Posterior cingulate gyrus (tissue), 11 donors: ENCODE measurements around the gene TRPM1.

Source experiments
- DNase-seq, 10 donors: peaks; one replicate each; pipeline versions ENCODE4 v3.0.0 to v3.0.0-alpha.2; 2020 to 2021; ENCODE audit warnings: mixed read lengths in 3 of 10
- intact Hi-C: fragments of 100-400 bp; cut with DNase I; formaldehyde crosslinking; loops from one replicate; pipeline ENCODE4 v1.15.1; 2023

Gene TRPM1

GRCh38 chr15:31101262-31102038 is at the start of gene TRPM1:
TSS of gene TRPM1 (minus strand) at chr15:31101725. CDS start at chr15:31081355, 20,370 bp downstream.
- peak in 1 of 10 donors; percentile 52 for DNase-seq
- intact Hi-C loops: no loop called here

GRCh38 chr15:31150732-31151231 is 49.3 kb upstream of the TRPM1 start:
- no peak for DNase-seq
- intact Hi-C loops: no loop called here

- intact Hi-C loops: no loop called here
- peak in 1 of 10 donors; percentile 16 for DNase-seq
These were observed 48.5 kb upstream of the TRPM1 start for GRCh38 chr15:31149987-31150386.

GRCh38 chr15:31149088-31149505 is 47.6 kb upstream of the TRPM1 start:
- intact Hi-C loops: no loop called here

GRCh38 chr15:31148297-31149087 is 47.0 kb upstream of the TRPM1 start:
- intact Hi-C loops: no loop called here
- peak in 1 of 10 donors; percentile 46 for DNase-seq

More at GRCh38 chr15:31149088-31149505, 47.6 kb upstream of the TRPM1 start:
- peak in 1 of 10 donors; percentile 8 for DNase-seq

GRCh38 chr15:31147944-31148296 is 46.4 kb upstream of the TRPM1 start:
- peak in 1 of 10 donors; percentile 5 for DNase-seq
- intact Hi-C loops: no loop called here

- intact Hi-C loops: no loop called here
- peak in 1 of 10 donors; percentile 25 for DNase-seq
These were observed 45.9 kb upstream of the TRPM1 start for GRCh38 chr15:31147456-31147855.

- intact Hi-C loops: no loop called here
- DNase-seq: no peak
These were observed 43.9 kb upstream of the TRPM1 start for GRCh38 chr15:31145271-31145911.

GRCh38 chr15:31141792-31142191 is 40.3 kb upstream of the TRPM1 start:
- DNase-seq: no peak
- intact Hi-C loops: no loop called here

- no peak for DNase-seq
These were observed 35.2 kb upstream of the TRPM1 start for GRCh38 chr15:31136607-31137328.

GRCh38 chr15:31136016-31136415 is 34.5 kb upstream of the TRPM1 start:
- DNase-seq: no peak
- intact Hi-C loops: no loop called here

More at GRCh38 chr15:31136607-31137328, 35.2 kb upstream of the TRPM1 start:
- intact Hi-C loops: no loop called here

- no peak for DNase-seq
- intact Hi-C loops: no loop called here
These were observed 34.0 kb upstream of the TRPM1 start for GRCh38 chr15:31135523-31135922.

GRCh38 chr15:31133890-31134289 is 32.4 kb upstream of the TRPM1 start:
- intact Hi-C loops: no loop called here
- DNase-seq: no peak

GRCh38 chr15:31131853-31132375 is 30.4 kb upstream of the TRPM1 start:
- intact Hi-C loops: no loop called here
- DNase-seq: peak in 1 of 10 donors; percentile 17

GRCh38 chr15:31130576-31131237 is 29.2 kb upstream of the TRPM1 start:
- intact Hi-C loops: no loop called here
- DNase-seq: peak in 1 of 10 donors; percentile 57

GRCh38 chr15:31129769-31130303 is 28.3 kb upstream of the TRPM1 start:
- DNase-seq: peak in 1 of 10 donors; percentile 62
- intact Hi-C loops: loop anchor here (10.0 kb wide), 4 partner anchors 185 to 335 kb away; partner anchors contain the start of gene FAN1

- intact Hi-C loops: loop anchor here (10.0 kb wide), 4 partner anchors 184 to 334 kb away; partner anchors contain the start of gene FAN1
- peak; percentile 68 to 96 (median 86) for DNase-seq
These were observed 27.6 kb upstream of the TRPM1 start for GRCh38 chr15:31128919-31129768.

GRCh38 chr15:31128477-31128876 is 27.0 kb upstream of the TRPM1 start:
- intact Hi-C loops: loop anchor here (10.0 kb wide), 4 partner anchors 184 to 334 kb away; partner anchors contain the start of gene FAN1
- DNase-seq: peak in 2 of 10 donors; percentile 56 to 74
